HG02870 (cell line): Measurements from ENCODE around the gene LAMA5.

ENCODE experiments used
- ATAC-seq: cut with Tn5 transposase; IDR thresholded peaks from one replicate; pipeline ENCODE4 v1.9.1; 2021; ENCODE audit warnings: mild to moderate bottlenecking, moderate library complexity; ENCODE audit not compliant: unreplicated experiment

LAMA5 gene

DNA sequence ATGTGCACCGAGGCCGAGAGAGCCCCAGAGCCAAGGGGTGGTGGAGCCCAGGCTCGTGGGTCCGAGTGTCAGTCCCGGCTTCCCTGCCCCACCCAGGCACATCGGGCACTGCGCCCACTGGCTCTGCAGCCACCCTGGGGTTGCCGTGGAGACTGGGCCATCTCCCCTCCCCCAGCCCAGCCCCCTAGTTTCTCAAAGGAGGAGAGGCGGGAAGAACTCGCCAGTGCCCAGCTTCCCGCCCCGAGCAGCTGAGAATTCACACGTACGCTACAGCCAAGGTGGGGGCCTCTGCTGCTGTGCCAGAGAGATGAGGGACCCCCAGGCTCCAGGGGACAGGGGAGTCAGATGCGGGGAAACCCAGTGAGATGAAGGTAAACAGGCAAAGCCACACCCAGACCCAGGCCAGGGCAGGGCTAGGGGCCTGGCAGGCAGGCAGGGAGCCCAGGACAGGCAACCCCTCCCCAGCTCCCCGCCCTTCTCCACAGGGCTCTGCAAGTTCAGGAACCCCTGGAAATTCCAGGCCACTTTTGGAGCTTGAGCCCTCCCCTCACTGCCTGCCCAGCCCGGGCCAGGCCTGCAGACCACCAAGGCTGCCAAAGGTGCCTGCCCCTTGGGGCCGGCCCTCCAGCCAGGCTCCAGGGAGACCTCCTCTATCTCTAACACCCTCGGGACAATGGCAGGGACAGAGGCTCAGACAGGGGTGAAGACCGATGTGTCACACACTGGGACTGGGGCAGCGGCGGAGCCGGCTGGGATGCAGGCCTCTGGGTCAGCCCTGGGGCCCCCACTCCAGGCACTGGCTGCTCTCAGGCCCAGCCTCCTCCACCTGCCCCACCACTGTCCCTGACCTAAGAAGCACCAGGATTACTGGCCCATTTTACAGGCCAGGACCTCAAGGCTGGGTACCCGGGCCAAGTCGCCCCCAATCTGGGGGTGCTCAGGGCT is 6.0 kb downstream of the LAMA5 start:
- no peak for ATAC-seq

GRCh38 chr20:62359491-62360121 is 7.5 kb downstream of the LAMA5 start:
- no peak for ATAC-seq

DNA sequence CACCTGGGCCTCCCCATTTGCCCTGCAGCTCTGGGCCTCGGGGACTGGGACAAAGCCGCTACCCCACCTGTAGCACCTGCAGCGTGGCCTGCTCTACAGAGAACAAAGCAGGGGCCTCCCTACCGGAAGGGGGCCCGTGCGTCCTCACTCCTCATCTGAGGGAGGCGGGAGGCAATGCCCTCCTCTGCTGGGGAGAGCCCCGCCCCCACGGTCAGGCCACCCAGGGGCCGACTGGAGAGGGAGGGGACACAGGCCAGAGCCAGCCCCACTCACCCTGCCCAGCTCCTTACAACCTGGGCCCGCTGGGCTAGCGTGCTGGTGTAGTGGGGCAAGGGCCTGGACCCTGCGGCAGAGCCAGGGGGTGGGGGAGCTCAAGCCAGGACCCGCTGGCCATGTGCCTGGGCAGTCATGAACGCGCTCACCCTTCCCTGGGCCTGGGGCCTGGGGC is 8.0 kb downstream of the LAMA5 start:
- no peak for ATAC-seq

DNA sequence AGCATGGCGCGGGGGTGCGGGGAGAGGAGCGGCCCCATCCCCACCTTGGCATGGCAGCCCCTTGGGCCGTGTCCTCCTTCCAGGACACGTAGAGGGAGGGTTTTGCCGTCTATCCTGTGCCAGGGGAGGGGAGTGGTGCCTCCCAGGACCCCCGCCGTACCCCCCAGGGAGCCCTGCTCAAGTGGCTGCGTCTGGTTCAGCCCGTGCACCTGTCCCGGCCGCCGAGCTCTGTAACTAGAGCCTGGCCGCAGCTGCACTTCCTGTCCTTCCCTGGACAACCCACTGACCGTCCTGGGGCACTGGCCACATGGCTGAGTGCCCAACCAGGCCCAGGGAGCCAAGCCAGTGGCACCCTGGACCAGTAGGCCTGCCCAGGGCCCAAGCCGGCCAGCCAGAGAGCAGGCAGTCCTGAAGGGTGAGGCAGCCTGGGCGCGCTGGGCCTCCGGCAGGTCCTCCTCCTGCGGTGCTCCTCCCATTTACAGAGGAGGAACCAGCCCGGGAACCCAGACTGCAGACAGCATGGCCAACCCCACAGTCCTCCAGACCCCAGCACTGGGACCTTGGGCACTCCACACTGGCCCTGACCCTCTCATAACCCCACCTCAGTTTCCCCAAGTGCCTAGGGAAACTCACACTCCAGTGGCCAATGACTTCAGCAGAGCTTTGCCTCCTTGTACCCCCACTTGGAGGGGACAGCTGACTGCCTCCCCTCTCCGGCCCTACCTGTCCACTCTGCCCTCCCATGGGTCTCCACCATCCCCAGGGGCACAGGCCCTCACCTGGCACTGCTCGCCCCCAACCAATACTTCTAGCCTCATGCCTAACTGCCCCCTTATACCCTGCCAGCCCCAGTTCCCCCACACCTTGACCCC is 8.7 kb downstream of the LAMA5 start:
- ATAC-seq = no peak

DNA sequence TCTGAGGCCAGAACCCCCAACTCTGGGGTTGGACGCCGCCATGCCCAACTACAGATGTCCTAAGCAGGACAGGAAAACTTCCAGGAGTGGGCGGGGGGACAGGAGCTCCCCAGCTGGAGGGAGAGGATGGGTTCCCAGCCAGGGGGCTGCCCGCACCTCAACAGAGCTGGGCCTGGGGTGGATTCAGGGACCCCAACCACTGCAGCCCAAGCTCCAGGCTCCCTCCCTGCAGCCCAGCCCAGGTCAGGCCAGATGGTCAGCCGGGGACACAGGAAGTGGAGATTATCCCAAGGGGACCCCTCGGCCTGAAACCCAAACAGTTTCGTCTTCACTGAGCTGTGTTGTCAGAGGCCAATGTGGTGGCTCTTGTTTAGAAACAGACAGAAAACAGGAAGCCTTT is 9.4 kb downstream of the LAMA5 start:
- ATAC-seq = no peak

GRCh38 chr20:62357187-62357667 is 9.9 kb downstream of the LAMA5 start:
- ATAC-seq = no peak

DNA sequence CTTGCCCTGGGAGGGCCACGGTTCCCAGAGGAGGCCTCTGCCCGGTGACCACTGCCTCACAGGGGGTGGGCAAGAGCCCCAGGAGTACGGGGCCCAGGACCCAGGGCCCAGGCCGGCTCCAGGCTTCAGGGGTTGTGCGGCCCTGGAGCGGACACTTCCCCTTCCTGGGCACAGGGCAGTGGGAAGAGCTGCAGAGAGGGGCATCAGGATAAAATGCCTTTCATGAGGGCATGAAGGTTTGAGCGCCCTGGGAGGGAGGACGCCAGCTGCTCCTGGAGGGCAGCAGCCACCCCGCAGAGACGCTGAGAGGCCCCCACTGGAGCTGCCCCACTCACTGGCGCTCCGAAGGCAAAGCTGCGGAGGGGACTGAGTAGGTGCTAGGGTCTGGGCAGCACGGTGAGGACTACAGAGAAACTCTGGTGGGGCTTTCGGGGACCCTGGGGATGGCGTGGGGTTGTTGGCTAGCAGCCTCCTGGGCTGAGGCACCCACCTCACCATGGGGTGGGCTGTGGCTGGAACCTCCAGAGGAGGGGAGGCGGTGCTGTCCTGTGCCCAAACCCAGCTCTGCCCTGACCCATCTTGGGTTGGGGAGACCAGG is 10.4 kb downstream of the LAMA5 start:
- ATAC-seq = no peak

DNA sequence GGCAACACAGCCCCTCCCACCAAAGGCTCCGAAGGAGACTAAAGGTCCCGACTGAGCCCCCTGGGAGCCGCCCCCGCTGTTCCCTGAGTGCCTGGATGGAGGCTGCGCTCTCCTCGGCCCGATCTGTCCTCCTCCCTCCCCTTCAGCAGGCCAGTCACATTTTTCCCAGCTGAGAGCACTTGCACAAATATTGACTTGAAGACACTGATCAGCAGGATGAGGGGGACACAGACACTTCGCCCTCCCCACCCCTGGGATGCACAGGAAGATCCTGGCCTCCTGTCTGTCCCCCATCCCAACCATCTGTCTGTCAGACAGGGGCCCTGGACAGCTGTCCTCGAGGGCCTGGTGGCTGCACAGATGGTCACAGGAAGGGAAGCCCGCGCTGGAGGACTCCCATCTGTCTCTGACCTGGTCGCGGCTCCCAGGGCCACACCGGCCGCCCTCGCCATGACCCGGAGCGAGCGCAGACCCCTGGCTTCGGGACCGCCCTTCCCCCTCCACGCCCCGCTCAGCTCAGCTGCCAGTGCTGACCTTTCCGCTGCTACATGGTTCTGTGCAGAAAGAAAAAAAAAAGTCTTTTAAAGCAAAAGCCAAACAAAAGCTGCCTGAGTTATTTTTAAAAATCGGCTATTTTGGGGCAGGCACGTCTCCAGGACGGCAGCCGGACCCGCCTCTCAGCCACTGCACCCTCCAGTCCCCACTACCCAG is 11.1 kb downstream of the LAMA5 start:
- no peak for ATAC-seq

- ATAC-seq = no peak
These were observed 11.6 kb downstream of the LAMA5 start for GRCh38 chr20:62355516-62355877.

DNA sequence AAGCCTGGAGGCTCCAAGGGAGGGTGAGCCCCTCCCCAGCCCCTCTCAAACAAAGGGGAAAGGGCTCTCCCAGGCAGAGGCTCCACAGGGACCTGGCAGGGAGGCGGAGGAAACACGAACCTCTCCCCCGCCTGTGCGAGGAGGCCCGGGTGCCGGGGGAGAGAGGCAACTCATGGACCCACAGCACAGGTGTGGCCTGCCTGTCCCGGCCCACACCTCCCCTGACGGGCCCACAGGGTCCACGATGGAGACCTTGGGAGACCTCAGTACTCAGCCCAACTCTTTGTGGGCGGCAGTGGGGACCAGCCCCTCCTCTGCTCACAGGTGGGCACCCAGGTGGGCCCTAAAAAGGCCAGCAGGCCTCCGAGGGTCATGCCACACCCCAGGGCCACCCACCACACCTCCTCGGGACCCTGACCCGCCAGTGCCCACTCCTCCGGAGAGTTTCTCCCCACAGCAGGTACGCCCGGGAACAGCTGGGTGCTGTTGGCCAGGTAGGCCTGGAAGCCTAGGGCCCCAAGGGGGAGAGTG is 12.2 kb downstream of the LAMA5 start:
- ATAC-seq = no peak

DNA sequence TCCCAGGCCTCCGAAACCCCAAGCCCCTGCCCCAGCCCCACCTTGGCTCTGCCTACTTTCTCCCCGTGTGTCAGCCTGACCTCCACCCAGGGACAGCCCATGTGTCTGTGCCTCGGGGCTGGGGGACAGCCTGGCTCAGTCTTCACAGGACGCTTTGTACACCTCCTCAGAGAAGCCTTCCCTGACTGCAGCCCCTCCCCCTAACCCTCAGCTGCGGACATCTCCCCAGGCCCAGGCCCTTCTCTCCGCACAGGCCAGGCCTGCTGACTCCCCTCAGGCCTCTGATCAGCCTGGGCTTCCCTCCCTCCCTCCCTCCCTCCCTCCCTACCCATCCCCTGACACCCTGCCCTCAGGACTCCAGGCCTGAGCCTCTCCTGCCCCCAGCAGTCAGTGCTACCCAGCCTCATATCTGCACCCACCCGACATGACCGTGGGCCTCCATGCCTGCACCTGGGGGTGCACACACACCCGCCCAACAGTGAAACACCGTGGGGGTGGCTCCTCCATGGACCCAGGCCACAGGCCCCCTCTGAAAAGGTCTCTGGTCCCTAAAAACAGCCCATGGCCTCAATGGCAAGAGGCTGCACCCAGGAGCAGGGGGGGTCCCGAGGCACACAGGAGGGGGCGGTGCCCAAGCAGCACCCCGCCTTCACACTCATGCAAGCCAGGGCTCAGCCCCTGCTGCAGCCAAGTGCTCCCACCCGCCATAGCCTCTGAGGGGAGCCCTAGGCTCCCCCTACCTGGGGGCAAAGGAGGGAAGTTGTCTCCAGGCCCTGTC is 12.9 kb downstream of the LAMA5 start:
- ATAC-seq = no peak

GRCh38 chr20:62353289-62354030 is 13.7 kb downstream of the LAMA5 start:
- ATAC-seq = no peak

- no peak for ATAC-seq
These were observed 14.5 kb downstream of the LAMA5 start for GRCh38 chr20:62352402-62353288.

DNA sequence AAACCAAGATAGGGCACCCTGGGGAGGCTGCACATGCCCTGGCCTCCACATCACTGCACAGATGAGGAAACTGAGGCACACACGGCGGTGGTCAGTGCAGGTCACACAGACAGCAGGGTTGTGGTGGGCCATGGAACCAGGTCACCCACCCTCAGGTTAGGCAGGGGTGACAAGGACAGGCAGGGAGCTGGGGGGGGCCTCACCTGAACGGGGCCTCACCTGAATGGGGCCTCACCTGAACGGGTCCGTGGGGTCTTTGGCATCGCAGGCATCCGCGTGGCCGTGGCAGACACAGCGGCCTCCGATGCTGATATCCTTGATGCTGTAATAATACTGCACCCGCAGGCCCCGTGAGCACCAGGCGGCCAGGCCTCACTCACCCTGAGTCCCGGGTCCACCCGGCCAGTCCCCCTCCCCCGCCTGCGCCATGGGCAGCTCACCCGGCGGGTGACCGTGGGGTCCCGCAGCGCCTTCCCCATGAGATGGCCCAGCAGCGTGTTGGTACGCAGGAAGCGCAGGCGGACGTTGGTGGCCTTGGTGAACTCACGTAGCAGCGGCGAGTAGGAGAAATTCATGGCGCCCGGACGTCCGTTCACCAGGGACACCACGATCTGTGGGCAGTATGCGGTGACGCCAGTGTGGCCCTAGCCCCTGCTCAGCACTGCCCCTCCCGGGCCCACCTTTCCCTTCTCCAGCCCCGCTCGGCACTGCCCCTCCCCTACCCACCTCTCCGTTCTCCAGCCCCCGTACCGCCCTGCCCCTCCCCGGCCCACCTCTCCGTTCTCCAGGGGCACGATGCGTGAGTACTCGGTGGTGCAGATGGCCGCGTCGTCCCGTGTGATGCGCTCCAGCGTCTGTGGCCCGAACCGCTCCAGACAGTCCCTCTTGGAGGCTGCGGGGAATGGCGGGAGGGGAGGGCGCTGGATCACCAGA is 15.4 kb downstream of the LAMA5 start:
- no peak for ATAC-seq

- no peak for ATAC-seq
These were observed 16.3 kb downstream of the LAMA5 start for GRCh38 chr20:62350629-62351422.
